ENCODE measurements around the gene CADPS.

CADPS gene

DNA sequence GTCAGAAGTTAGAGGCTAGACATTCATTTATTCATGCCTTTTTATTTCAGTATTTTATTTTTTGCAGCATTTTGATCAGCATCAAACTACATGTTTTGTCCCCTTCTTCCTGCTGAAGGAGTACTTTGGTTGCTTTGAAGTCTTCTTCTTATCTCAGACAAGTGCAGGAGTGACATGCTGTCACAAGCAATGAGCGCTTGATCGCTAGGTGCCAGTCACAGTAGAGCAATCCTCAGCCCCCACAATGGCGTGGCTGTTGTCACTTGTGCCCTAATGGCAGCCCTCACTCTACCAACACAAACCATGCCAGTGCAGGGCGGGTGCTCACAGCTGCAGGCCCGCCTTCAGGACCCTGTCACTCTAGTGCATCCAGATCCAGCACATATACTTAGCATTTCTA lies 317.2 kb downstream of the CADPS start:
- Histone ChIP-seq H3K27me3 (no peaks in the 10 kb centered on the region), H3K9me3 (no peaks in the 10 kb centered on the region), H3K36me3 (no peaks in the 10 kb centered on the region), H3K27ac (no peak overlapping the region), H3K4me1 (peaks cover 0 to 15% (median 7%) of the 10 kb centered on the region in 4 donors), H3K4me3 (no peak overlapping the region)
- DNase-seq, result no peak
- intact Hi-C loops (cut with DNase I; ENCODE audit: low total_unique reads), result loop anchor here (10.0 kb wide), 1 partner anchor 213 kb away; no protein-coding TSS in a partner anchor
- TF ChIP-seq CTCF (IDR thresholded peaks at IDR 0.05), result no peak

DNA sequence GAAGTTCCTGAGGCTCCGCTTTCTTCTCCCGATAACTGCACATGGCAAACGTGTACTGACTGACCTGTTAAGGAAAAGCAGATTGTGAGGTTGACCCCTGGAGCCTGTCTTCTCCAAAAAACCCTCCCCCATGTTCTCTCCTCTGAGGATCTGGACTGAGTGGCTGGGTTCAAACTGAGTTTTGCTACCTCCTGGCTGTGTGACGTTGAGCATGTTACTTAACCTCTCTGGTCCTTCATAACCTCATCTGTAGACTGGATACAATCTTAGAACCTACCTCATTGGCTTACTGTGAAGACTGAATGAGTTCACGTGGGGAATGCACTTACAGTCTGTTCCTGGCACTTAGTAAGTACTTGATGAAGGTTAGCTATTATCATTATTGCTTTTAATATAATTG lies 317.8 kb downstream of the CADPS start:
- H3K36me3 ChIP-seq, result no peaks in the 10 kb centered on the region
- TF ChIP-seq CTCF (IDR thresholded peaks at IDR 0.05), result no peak
- intact Hi-C loops (cut with DNase I; ENCODE audit: low total_unique reads), result loop anchor here (10.0 kb wide), 1 partner anchor 213 kb away; no protein-coding TSS in a partner anchor
- H3K27me3 ChIP-seq, result no peaks in the 10 kb centered on the region
- no peak for DNase-seq
- no peak overlapping the region for H3K27ac ChIP-seq
- peaks cover 0 to 10% (median 3%) of the 10 kb centered on the region in 4 donors for H3K4me1 ChIP-seq
- H3K9me3 ChIP-seq, result no peaks in the 10 kb centered on the region
- H3K4me3 ChIP-seq, result no peak overlapping the region

DNA sequence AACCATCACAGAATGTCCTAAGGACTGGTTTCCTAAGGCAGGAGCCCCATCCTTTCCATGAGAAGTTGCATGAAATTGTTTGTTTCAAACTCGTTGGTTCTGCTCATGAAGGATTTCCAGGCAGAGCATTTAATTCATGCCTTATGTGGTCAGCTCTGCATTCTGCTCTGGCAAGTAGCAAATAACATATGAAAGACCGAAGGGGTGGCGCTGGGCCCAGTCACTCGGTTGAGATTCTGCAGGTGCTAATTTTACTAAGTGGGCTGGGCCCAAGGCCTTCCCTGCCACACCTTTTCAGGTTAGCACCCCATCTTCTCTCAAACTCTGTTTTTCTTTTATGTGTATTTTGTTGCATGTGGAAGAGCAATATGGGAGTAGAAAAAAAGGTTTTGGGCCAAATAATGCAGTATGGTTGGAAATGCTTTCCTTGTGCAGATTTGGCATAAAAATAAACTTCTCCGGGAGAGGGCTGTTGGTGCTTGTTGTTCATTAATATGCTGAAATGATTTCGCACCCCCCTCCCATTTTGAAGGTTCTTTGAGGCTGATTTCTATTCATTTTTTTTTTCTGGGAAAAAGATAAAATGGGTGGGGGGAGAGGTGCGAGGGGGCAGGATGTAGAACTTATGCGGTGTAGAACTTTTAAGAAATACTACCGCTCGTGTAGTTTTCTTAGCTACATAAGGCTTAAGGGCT lies 318.9 kb downstream of the CADPS start:
- H3K9me3 ChIP-seq, result no peaks in the 10 kb centered on the region
- DNase-seq, result no peak
- intact Hi-C loops (cut with DNase I; ENCODE audit: low total_unique reads), result loop anchor here (10.0 kb wide), 1 partner anchor 211 kb away; no protein-coding TSS in a partner anchor
- no peaks in the 10 kb centered on the region for H3K27me3 ChIP-seq
- TF ChIP-seq CTCF (IDR thresholded peaks at IDR 0.05), result no peak
- no peak overlapping the region for H3K27ac ChIP-seq
- H3K36me3 ChIP-seq, result no peaks in the 10 kb centered on the region
- H3K4me3 ChIP-seq, result no peak overlapping the region
- H3K4me1 ChIP-seq, result no peaks in the 10 kb centered on the region

- Histone ChIP-seq H3K9me3 (no peaks in the 10 kb centered on the region), H3K36me3 (no peaks in the 10 kb centered on the region), H3K27ac (no peak overlapping the region), H3K27me3 (peaks cover 0 to 5% of the 10 kb centered on the region in 2 donors), H3K4me3 (no peak overlapping the region), H3K4me1 (no peaks in the 10 kb centered on the region)
- no peak for DNase-seq
- intact Hi-C loops (cut with DNase I; ENCODE audit: low total_unique reads), result loop anchor here (10.0 kb wide), 1 partner anchor 210 kb away; no protein-coding TSS in a partner anchor
- no peak for TF ChIP-seq CTCF (IDR thresholded peaks at IDR 0.05)
Observed at GRCh38 chr3:62554264-62554799, 320.9 kb downstream of the CADPS start.

DNA sequence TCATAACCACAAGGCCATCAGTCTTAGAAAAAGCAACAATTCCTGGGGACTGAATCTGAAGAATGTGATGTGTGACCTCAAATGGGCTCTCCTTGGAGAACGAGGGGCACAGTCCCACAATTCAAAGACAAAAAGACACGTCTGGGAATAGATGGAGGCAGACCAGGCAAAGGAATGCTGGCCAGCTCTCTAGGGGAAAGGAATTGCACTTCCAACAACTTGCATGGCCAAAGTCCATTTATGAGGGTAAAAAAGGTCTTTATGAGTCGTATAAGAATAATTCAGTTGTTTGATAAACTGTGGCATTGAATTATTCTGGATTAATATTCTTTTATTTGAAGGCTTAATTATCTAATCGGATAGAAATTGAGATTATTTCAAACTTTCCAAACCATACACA lies 321.4 kb downstream of the CADPS start:
- intact Hi-C loops (cut with DNase I; ENCODE audit: low total_unique reads), result loop anchor here (10.0 kb wide), 1 partner anchor 209 kb away; no protein-coding TSS in a partner anchor
- TF ChIP-seq CTCF (IDR thresholded peaks at IDR 0.05), result no peak

More for the DNA sequence above, 321.4 kb downstream of the CADPS start:
- no peak for DNase-seq
- H3K27me3 ChIP-seq, result peaks cover 0 to 5% of the 10 kb centered on the region in 2 donors
- H3K27ac ChIP-seq, result no peak overlapping the region
- no peak overlapping the region for H3K4me3 ChIP-seq
- H3K36me3 ChIP-seq, result no peaks in the 10 kb centered on the region
- H3K4me1 ChIP-seq, result no peaks in the 10 kb centered on the region
- H3K9me3 ChIP-seq, result no peaks in the 10 kb centered on the region
